GM12878 (cell line): ENCODE data around the gene DGKI. TPM values are rescaled to one million over a fixed set of nuclear protein-coding genes. Genes with fewer than 3 reads are reported as not detected.

ENCODE experiments used
- ATAC-seq: fragments of 200-7000 bp; cut with Tn5 transposase; 3 replicates; pipeline ENCODE4 v1.9.1; 2020; ENCODE audit warnings: mild to moderate bottlenecking, moderate library complexity
- BruUV-seq: library from RNA; stranded (reverse); fragments of 400-500 nt; replicated peaks from 2 replicates; lab custom pipeline; 2021; lab: Mats Ljungman, UMichigan
- CTCF ChIA-PET: fragments of 300-600 bp; sonication (Branson Sonifier 250); formaldehyde crosslinking; extraction: SDS; loops from one replicate; lab custom pipeline; 2021; ENCODE audit warnings: inconsistent platforms; lab: Yijun Ruan, JAX
- POLR2A ChIA-PET: fragments of 350-600 bp; formaldehyde crosslinking; extraction: SDS; loops from one replicate; lab custom pipeline; 2021; ENCODE audit warnings: inconsistent platforms; lab: Charles Lee
- RAD21 ChIA-PET: fragments of 300-600 bp; sonication (Branson Sonifier 250); formaldehyde crosslinking; loops from one replicate; lab custom pipeline; 2023; ENCODE audit warnings: antibody characterized with exemption; ENCODE audit not compliant: unreplicated experiment; lab: Charles Lee
- SMC1A ChIA-PET: fragments of 300-600 bp; sonication (Branson Sonifier 250); formaldehyde crosslinking; loops from one replicate; lab custom pipeline; 2023; ENCODE audit not compliant: unreplicated experiment, uncharacterized antibody; lab: Charles Lee
- DNase-seq: peaks from one replicate; pipeline ENCODE4 v3.0.0-alpha.2; 2011; ENCODE audit warnings: low read depth, low spot score
- FAIRE-seq: peaks from 3 replicates; lab custom pipeline; 2011; peaks lifted over from hg19 to GRCh38; lab: Jason Lieb, UNC
- H2AFZ ChIP-seq: 2 replicates; pipeline ENCODE4 v1.6.0; 2011; ENCODE audit warnings: low read depth, low read length, control low read depth; ENCODE audit not compliant: control insufficient read depth
- H3K27ac ChIP-seq: 2 replicates; pipeline ENCODE4 v1.5.1; 2011; ENCODE audit warnings: control low read depth; ENCODE audit not compliant: control insufficient read depth, insufficient read depth
- H3K27me3 ChIP-seq, 2 experiments: replicated peaks in 1 of 2; 2 replicates each; pipeline versions ENCODE4 v1.6.0 to v1.6.1; 2011; ENCODE audit warnings: low read length in 1 of 2; ENCODE audit not compliant: control insufficient read depth in 2 of 2, insufficient read depth in 2 of 2
- H3K36me3 ChIP-seq, 2 experiments: 2 replicates each; pipeline ENCODE4 v1.5.1; 2011; ENCODE audit warnings: low read length in 1 of 2; ENCODE audit not compliant: control insufficient read depth in 2 of 2, insufficient read depth in 2 of 2
- H3K4me1 ChIP-seq: 2 replicates; pipeline ENCODE4 v1.6.1; 2011; ENCODE audit warnings: mild to moderate bottlenecking, low read length, moderate library complexity, mixed read lengths; ENCODE audit not compliant: control insufficient read depth, insufficient read depth
- H3K4me2 ChIP-seq: 2 replicates; pipeline ENCODE4 v1.6.0; 2011; ENCODE audit warnings: control low read depth; ENCODE audit not compliant: control insufficient read depth, insufficient read depth
- H3K4me3 ChIP-seq: fragments of 200-600 bp; sonication (generic); 2 replicates; pipeline ENCODE4 v1.5.1; 2016
- H3K79me2 ChIP-seq: 2 replicates; pipeline ENCODE4 v1.6.0; 2011; ENCODE audit warnings: low read length; ENCODE audit not compliant: control insufficient read depth, insufficient read depth
- H3K9ac ChIP-seq: 2 replicates; pipeline ENCODE4 v1.8.0; 2011; ENCODE audit warnings: low read length, control low read depth, mixed read lengths; ENCODE audit not compliant: control insufficient read depth, insufficient read depth
- H3K9me3 ChIP-seq: replicated peaks from 3 replicates; pipeline ENCODE4 v1.5.1; 2011; ENCODE audit warnings: mild to moderate bottlenecking, low read length; ENCODE audit not compliant: control insufficient read depth, insufficient read depth
- H4K20me1 ChIP-seq: 2 replicates; pipeline ENCODE4 v1.6.0; 2011; ENCODE audit not compliant: control insufficient read depth, insufficient read depth
- BRCA1 ChIP-seq: IDR thresholded peaks from 2 replicates; pipeline ENCODE4 v1.6.1; 2011; ENCODE audit warnings: low read depth, low read length, improper control_type of control experiment
- FOXM1 ChIP-seq: IDR thresholded peaks from 2 replicates; pipeline ENCODE4 v1.6.1; 2012; ENCODE audit warnings: low read depth, mild to moderate bottlenecking, inconsistent platforms, low read length, moderate library complexity
- POLR2A ChIP-seq: IDR thresholded peaks from 2 replicates; pipeline ENCODE4 v1.6.1; 2011; ENCODE audit warnings: low read depth, mild to moderate bottlenecking, low read length
- RCOR1 ChIP-seq: conservative IDR thresholded peaks from 2 replicates; pipeline ENCODE4 v1.6.1; 2012; ENCODE audit warnings: low read depth, low read length, improper control_type of control experiment
- TBL1XR1 ChIP-seq: IDR thresholded peaks from 2 replicates; pipeline ENCODE4 v1.6.1; 2012; ENCODE audit warnings: low read depth, low read length, improper control_type of control experiment
- WGBS: methylation state at CpG from one replicate; pipeline ENCODE4 v1.1.6; 2016; ENCODE audit warnings: low lambda C conversion rate; ENCODE audit not compliant: insufficient replicate concordance, insufficient coverage; ENCODE audit errors: missing lambda C conversion rate; 5-methylcytosine and 5-hydroxymethylcytosine counted together
- in situ Hi-C: fragments of 300-500 bp; cut with MboI; formaldehyde crosslinking; loops from 9 replicates; pipeline ENCODE4 v1.14.3; 2018; ENCODE audit warnings: mixed read lengths
- intact Hi-C: fragments of 100-400 bp; cut with micrococcal nuclease; formaldehyde crosslinking; loops from one replicate; pipeline ENCODE4 v1.14.2; 2022; ENCODE audit not compliant: unreplicated experiment
- polyA plus RNA-seq, 11 experiments: library from polyadenylated mRNA; depleted of rRNA in 4 of 11; unstranded in 6 of 11; stranded (reverse) in 5 of 11; fragments of >200 nt; fragmentation: Nextera tagmentation in 4 of 11; fragmentation: Illumina TruSeq in 1 of 11; extraction: Ambion mirVana in 4 of 11; extraction: Trizol in 1 of 11; gene quantifications; 1 replicate in 1 of 11; 2 replicates in 10 of 11; pipeline versions ENCODE4 v1.2.1 to v1.2.3, GENCODE V29; 2011 to 2016; ENCODE audit warnings: inconsistent platforms in 2 of 11, missing spikeins in 2 of 11, low read depth in 1 of 11
- total RNA-seq, 4 experiments: library from RNA; depleted of rRNA in 3 of 4; stranded (reverse); fragments of >200 nt in 3 of 4; fragmentation: Illumina TruSeq in 1 of 4; extraction: Trizol in 1 of 4; gene quantifications; 2 replicates each; pipeline versions ENCODE4 v1.2.1 to v1.2.3, GENCODE V29; 2013 to 2021
- TF ChIP-seq, protein P1 (sequence below): fragments of 450-650 bp; IDR thresholded peaks from 2 replicates; pipeline ENCODE4 v1.6.1; 2017; ENCODE audit warnings: low read depth, mild to moderate bottlenecking, moderate library complexity
- TF ChIP-seq, protein P2 (sequence below): IDR thresholded peaks from 2 replicates; pipeline ENCODE4 v1.6.1; 2012; ENCODE audit warnings: low read length, inconsistent platforms

Gene DGKI
- total and polyA plus RNA-seq, 10 of the 15 experiments (the other 5 are each of a cell fraction or from before 2014, with no cell fraction given) = 10.4 to 37.1 (median 22.1) TPM

DNA sequence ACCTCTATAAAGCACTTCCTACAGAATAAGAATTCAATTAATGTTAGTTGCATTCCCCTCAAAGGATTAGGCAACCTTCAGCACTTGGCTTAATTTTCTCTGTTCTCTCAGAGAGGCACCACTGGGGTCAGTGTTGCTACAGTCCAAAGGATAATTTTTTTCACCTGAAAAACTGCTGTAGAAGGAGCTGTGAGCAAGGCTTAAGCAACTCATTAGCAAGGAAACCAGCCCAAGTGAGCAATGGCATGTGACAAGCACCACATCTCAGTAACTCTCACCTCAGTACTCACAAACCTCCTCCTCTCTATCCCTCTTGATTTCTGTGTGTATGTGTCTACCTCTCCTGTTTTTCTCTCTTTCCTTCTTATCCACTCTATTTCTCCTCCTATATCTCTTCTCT, 55.9 kb downstream of the DGKI start (continued):
- TF ChIP-seq BRCA1 = no peak

DNA sequence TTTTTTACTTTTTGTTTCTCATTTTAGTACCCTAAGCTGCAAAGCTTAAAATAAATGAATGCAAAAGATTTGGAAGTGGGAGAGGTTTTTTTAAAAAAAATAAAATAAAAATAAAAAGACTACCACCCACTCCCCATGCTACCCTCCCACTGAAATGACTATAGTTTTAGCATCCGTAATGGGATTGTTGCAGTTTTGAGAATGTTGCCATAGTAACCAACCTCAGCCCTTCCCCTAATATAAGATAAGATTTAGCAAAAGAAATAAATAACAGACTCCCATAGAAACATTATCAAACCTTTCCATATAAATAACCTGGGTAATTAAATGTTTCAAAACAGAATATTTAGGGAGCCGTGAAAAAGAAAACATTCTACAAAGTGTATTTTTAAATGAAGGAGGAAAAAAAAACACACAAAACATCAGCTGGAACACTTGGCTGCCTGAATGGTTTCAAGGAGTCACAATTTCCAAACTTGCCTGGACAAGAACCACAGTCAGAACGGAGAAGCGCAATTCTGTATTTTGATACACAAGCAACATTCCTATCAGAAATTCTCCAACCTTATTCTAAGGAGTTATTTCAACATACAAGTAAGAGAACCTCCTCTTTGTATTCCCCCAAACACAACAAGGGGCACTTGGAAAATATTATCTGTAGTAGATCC, 57.4 kb downstream of the DGKI start:
- Histone ChIP-seq H3K9me3 (0 out of 3 replicates have a peak, but pooled peaks cover 3% of the 10 kb centered on the region), H4K20me1 (no peaks in the 10 kb centered on the region), H2AFZ (no peak overlapping the region), H3K79me2 (no peaks in the 10 kb centered on the region), H3K4me3 (no peak overlapping the region), H3K27ac (no peak overlapping the region), H3K4me1 (no peaks in the 10 kb centered on the region), H3K36me3 (no peaks in the 10 kb centered on the region), H3K27me3 (no peaks in the 10 kb centered on the region), H3K4me2 (no peak overlapping the region), H3K9ac (no peak overlapping the region)
- TF ChIP-seq, protein P1, sequence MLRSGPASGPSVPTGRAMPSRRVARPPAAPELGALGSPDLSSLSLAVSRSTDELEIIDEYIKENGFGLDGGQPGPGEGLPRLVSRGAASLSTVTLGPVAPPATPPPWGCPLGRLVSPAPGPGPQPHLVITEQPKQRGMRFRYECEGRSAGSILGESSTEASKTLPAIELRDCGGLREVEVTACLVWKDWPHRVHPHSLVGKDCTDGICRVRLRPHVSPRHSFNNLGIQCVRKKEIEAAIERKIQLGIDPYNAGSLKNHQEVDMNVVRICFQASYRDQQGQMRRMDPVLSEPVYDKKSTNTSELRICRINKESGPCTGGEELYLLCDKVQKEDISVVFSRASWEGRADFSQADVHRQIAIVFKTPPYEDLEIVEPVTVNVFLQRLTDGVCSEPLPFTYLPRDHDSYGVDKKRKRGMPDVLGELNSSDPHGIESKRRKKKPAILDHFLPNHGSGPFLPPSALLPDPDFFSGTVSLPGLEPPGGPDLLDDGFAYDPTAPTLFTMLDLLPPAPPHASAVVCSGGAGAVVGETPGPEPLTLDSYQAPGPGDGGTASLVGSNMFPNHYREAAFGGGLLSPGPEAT = no peak
- TF ChIP-seq, protein P2, sequence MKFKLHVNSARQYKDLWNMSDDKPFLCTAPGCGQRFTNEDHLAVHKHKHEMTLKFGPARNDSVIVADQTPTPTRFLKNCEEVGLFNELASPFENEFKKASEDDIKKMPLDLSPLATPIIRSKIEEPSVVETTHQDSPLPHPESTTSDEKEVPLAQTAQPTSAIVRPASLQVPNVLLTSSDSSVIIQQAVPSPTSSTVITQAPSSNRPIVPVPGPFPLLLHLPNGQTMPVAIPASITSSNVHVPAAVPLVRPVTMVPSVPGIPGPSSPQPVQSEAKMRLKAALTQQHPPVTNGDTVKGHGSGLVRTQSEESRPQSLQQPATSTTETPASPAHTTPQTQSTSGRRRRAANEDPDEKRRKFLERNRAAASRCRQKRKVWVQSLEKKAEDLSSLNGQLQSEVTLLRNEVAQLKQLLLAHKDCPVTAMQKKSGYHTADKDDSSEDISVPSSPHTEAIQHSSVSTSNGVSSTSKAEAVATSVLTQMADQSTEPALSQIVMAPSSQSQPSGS = no peak
- TF ChIP-seq POLR2A = no peak
- no peak for TF ChIP-seq FOXM1
- no peak for TF ChIP-seq TBL1XR1
- no peak for TF ChIP-seq RCOR1
- ChIA-PET CTCF (interaction anchor here (0.6 kb wide), 1 partner anchor 132 kb away, joined by 3 read pairs; no protein-coding TSS in a partner anchor), SMC1A (interaction anchor here (1.4 to 3.2 kb wide), 3 partner anchors 15 to 47 kb away, joined by 3 to 11 read pairs (median 10); no protein-coding TSS in a partner anchor), POLR2A (interaction anchor here (1.0 to 1.6 kb wide), 3 partner anchors 11 to 50 kb away, joined by 3 to 4 read pairs (median 3); no protein-coding TSS in a partner anchor), RAD21 (interaction anchor here (1.0 kb wide), 1 partner anchor 9 kb away, joined by 3 read pairs; no protein-coding TSS in a partner anchor)
- in situ Hi-C loops (no loop called here), intact Hi-C loops (no loop called here)
- DNase-seq (no peak), FAIRE-seq (no peak), ATAC-seq (no peak)
- BruUV-seq = no TSS peak
- WGBS = 95% methylated on average over 4 of the region's 4 CpGs
